HK-2 (cell line): Measurements from ENCODE around the gene MGP.

Source experiments
- DNase-seq: peaks from one replicate; pipeline ENCODE4 v3.0.0-alpha.2; 2018; ENCODE audit not compliant: unreplicated experiment

MGP gene

DNA sequence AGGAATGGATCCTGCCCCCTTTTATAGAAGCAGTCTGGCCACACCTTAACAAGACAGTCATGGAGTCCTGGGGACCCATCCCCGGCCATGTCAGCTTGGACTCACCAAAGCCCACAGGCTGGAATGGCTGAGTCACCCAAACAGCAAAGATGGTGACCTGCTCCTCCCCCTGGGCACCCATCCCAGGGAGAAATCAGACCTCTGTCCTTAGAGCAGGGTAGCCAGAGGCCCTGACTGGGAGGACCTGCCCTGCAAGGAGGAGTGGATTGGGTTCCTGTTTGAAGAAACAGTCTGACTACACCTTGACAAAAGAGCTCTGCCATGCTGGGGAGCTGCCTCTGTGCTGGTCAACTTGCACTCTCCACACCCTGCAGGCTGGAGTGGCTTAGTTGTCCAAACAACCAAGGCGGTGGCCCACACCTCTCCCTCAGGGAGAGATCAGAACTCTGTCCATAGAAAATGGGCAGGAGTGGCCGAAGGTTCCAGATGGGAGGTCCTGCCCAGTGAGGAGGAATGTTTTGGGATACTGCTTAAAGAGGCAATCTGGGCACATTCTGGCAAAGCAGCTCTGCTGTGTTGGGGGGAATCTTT, 16.6 kb downstream of the MGP start:
- DNase-seq: no peak

DNA sequence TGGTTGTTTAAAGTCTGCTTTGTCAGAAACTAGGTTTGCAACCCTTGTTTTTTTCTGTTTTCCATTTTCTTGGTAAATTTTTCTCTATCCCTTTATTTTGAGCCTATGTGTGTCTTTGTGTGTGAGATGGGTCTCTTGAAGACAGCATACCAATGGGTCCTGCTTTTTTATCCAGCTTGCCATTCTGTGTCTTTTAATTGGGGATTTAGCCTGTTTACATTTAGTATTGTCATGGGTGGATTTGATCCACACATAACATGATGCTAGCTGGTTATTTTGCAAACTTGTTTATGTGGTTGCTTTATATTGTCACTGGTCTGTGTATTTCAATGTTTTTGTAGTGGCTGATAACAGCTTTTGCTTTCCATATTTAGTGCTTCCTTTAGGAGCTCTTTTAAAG, 25.2 kb downstream of the MGP start:
- no peak for DNase-seq

DNA sequence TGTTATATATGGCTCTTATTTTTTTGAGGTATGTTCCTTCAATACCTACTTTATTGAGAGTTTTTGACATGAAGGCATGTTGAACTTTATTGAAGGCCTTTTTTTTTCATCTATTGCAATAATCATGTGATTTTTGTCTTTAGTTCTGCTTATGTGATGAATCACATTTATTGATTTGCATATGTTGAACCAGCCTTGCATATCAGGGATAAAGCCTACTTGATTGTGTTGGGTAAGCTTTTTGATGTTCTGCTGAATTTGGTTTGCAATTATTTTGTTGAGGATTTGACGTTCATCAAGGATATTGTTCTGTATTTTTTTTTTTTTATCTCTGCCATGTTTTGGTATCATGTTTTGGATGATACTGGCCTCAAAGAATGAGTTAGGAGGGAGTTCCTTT, 27.1 kb downstream of the MGP start:
- DNase-seq: no peak

DNA sequence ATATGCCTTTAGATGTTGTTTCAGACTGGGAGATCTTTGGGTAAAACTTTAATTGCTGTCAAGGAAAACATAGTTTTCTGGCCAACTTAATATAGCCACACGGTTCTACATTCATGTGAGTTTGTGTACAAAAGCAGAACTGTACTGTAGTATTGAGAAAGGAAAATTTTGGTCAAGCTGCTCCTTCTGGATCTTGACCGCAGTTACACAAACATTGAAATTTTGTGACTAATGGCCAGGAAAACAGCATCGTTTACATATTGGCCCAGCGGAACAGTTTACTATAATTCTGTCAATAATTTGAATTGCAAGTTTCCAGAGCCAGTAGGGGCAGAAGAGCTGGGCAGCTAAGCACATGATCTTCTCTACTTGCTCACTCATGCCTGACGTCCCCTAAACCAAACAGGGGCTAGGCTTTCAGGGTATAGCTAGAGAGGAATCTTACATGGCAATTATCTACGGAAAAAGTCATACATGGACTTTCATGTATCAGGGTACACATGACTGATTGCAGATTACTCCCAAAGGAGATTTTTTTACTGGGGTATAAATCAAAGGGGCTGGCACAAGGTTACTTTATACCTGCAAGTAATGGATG, 31.0 kb downstream of the MGP start:
- DNase-seq: no peak

DNA sequence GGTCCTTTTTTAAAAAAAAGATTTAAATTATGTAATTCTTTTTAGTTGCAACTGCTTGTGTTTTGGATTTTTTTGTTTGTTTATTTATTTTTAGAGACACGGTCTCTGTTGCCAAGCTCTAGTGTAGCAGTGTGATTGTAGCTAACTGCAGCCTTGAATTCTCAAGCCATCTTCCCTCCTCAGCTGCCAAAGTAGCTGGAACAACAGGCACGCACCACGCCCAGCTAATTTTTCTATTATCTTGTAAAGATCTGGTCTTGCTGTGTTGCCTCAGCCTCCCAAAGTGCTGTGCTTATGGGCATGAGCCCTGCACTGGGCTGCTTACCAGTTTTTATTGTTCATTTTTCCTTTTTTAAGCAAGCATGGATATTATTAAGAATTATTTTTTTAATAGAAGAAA, 31.7 kb downstream of the MGP start:
- DNase-seq: no peak

DNA sequence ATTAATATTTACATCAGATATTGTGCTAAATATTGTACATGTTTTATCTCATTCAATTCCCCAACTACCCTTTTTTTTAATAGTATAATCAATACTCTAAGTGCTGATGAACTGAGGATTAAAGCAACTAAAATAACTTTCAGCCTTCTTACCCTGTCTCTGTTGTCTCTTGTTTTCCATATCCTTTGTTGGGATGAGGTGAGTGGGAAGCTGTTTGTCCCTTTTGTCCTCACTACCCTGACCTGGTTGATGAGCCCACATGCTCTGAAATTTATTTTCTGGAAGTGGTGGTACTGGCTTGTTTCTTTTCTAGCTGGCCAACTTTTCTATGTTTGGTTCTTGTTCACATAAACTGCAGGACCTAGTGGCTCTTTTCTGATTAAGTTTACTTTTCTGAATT, 32.8 kb downstream of the MGP start:
- no peak for DNase-seq

DNA sequence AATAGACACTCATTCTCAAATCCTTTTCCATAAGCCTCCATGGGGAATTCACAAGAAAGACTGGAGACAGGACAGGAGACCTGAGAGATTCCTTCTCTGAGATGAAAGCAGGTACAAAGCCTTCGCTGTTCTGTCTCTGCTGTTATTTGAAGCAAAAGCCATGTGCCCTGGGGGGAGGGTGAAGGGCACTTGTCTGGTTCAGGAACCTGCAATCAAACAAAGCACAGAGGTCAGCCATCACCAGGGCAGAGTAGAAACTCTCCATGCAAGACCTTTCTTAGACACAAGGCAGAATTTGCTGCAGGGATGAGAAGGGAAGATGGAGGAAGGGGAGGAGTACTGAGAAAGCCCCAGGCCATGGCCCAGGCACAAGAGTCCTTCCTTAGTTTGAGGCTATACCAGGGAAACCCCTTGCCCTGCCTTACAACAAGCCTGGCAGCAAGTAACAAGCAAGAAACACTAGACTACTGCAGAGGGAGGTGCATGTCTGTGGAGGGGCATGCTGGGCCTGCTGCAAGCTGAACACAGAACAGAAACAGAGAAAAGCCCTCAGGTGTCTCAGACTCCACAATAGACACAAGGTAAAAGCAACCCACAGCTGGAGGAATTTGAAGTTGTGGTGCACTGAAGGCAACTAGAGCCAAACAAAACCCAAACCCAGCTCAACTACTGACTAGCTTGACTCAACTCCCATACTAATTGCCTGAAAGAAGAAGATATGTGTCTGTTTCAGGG, 34.6 kb downstream of the MGP start:
- DNase-seq: no peak

DNA sequence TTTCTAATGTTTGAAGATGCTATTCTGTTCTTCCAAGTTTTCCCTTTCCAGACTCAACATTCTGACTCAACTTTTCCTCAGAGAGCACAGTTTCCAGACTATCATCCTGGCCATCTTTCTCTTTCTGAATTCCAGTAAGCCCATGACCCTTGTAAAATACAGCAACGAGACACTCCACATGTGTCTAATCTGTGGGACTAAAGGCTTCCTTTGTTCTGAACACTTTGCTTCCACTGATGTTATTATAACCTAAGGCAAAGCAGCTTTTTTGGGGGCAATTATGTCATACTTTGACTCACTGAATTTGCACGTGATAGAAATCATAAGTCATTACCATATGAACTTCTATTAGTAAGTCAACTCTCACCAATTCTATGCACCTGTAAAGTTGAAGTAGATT, 36.0 kb downstream of the MGP start:
- no peak for DNase-seq

DNA sequence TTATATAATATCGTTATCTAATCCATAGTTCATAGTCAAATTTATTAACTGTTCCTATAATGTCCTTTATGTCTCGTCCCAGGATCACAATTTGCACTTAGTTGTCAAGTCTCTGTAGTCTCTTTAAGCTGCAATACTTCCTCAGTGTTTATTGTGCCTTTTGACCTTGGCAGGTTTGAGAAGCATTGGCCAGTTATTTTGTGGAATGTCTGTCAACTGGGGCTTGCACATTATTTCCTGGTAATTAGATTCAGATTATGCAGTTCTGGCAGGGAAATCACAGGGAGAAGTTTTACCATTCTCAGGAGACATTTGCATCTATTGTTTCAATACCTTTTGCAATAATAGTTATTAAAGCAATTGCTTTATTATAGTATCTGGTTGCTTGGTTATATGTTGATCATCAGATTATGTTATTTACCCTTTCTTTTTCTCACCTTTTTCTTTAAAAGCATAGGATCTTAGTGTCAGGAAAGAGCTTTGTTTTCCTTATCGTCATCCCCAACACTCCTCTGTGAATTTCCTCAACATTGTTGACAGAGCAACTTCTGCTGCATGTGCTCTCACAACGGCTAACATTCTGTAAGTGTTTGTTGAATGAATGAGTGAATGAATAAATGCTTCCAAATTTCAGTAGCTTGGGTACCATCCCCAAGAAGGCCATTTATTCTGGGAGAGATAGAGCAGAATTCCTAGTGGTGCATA, 38.6 kb downstream of the MGP start:
- no peak for DNase-seq

DNA sequence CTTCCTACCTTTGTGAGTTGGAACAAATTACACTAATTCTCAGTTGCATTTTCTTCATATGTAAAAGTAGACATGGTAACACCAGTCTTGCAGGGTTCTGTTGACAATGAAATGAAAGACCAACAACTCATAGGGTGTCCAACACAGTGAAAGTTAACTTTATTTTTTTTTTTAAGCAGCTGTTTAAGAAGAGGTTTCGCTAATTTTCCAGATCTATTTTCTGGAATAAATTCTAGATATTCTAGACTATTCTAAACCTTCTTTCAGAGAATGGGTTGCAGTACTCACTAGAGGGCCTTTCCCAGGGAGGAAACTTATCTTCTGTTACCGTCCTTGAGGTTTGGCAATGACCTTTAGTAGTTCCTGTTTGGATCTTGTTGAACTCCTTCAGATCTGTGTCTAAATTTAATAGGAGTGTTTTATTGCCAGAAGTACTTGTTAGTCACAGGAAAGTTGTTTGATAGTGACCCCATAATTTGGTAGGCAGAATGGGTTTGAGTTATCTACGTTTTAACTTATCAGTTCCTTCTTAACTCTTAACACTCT, 39.5 kb downstream of the MGP start:
- no peak for DNase-seq

DNA sequence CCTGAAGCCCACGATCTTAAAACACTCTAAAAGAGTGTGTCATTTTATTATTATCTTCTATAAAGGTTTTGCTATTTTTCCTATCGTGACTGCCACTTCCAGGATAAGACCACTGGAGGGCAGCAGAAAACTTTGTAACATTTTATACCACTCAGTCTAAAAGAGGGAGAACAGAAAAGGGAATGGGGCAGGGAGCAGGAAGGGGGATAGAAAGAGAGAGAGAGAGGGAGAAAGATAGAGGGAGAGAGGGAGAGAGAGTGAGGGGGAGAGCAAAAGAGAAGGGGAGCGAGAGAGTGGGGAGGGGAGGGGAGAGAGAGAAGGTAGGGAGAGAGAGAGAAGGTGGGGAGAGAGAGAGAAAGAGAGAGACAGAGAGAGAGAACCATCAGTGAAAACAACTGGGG, 40.3 kb downstream of the MGP start:
- DNase-seq: peak; percentile 27

DNA sequence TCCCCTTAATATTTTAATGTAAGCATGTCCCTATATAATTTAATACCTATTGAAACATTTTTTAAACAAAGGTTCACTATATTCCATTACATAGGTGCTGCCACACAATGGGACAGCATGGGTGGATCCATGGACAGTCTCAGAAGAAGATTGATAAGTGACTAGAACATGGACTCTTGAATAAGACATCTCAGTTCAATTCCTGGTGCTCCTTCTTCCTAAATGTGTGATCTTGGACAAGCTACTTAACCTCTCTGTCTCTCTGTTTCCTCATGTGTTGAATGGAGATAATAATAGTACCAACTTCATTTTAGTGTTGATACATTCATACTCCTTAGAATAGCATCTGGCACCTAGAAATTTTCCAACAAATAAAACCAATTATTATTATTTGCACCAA, 41.3 kb downstream of the MGP start:
- no peak for DNase-seq

DNA sequence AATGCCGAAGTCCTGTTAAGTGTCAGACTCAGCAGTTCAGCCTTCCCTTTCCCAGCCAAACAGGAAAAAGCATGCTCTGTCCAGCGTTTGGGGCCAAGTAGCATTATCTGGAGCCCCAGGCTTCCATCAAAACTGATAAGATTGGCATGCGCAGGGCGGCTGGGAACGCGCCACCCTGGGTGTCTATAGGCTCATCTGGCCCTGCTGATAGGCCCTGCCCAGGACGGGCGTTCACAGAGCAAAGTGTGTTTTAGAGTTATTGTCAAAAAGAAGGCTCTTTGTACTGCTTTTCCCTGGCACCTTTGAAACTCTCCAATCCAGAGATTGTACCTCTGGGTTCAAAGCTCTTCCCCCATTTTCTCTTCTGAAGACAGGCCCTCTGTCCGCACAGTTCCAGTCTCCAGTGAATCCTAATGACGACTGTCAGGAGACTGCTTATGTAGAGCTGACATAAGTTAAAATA, 42.2 kb downstream of the MGP start, which contains the start of gene ART4:
TSS of gene ART4 (minus strand) at position 102 of the 463 bp plus-strand sequence. CDS start 413 bp downstream, outside the sequence.
- DNase-seq: no peak

DNA sequence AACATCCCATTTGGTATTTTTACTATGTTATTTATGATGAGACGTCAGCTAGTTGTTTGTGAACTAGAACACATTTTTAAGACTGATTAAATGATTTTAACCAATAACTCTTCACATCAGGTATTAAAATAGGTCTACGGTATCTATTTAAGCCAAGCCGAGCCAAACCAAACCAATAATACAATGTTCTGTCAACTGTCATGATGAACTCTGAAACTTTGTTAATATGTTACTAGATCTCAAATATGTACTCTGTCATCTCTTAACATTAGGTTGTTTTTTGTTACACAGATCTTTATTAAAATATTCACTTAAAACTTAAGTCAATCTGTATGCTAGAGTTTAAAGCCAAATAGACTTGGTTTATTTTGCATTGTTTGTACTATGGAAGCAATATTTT, 43.3 kb downstream of the MGP start:
- no peak for DNase-seq

DNA sequence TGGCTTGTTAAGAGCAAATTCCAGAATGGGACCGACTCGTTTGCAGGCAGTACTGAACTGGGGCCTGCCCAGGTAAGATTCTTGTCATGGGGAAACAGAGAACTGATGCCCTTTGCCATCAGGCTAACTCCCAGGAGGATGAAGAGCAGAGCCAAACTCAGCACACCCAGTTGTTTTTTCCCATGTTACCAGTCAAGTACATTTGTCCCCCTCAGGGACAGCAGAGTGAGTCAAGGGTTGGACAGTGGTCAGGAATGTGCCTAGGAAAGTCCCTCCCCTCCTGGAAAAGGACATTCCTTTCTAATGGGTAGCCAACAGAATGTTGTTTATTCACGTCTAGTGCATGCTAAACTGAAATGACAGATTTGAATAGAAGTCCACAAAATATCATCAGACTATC, 43.9 kb downstream of the MGP start:
- DNase-seq: peak; percentile 33

DNA sequence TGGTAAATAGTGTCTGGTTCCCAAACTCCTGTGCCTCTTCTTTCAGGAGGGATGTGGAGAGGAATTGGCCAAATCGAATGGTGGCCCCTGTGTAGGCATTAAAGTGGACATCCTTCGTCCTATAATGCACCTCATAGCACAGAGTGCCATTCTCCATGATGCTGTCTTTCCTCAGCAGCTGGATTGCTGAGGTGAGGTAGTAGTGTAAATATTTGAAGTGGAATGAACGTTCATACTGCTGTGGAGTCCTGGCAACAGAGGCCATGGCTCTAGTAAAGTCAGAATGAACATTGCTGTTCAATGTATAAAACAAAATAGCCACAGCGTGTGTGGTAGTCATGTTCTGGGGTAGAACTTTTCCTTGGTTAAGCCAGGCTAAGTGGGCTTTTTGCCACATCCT, 45.0 kb downstream of the MGP start:
- no peak for DNase-seq

DNA sequence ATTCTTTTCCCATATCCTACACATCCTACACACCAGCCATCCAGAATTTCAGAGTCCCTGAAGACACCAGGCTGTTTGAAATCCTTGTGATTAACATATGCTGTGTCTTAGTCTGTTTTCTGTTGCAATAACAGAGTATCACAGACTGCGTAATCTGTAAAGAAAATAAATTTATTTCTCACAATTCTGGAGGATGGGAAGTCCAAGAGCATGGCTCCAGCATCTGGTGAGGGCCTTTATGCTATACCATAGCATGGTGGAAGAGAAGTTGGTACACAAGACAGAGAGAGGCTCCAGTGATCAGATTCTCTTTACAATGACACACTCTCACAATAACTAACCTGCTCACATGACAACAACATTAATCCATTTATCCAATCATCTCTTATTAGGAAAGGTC, 46.4 kb downstream of the MGP start:
- no peak for DNase-seq

DNA sequence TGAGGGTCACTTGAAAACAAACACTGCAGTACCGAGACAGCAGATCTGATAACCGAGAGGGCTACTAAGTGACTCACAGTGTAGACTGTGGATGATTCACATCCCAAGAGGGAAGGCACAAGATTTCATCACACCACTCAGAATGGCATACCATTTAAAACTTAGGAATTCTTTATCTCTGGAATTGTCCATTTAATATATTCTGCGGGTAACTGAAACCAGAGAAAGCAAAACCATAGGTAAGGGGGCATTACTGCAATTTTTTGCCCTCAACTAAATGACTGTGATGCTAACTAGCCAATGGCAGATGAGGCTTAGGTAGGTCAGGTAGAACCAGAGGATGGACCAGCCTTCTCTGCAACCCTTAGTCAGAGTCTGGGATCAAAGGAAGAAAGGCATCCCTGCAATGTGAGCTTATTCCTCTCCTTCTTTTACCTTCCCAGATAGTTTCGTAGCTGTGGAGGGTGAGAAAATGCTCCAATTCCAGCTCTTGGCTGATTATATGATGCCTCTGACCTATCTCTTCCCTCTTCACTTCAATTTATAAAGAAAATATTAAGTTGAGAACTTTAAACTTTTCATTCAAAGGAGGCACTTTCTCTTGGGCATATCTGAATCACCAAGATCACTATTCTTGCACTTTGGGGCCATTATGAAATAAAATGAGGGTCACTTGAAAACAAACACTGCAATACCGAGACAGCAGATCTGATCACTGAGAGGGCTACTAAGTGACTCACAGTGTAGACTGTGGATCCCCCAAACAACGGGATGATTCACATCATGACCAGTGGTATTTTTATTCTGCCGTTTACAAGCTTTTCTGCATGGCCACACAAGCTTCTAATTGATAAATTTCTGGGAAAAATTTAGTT, 49.1 kb downstream of the MGP start:
- DNase-seq: peak; percentile 21

DNA sequence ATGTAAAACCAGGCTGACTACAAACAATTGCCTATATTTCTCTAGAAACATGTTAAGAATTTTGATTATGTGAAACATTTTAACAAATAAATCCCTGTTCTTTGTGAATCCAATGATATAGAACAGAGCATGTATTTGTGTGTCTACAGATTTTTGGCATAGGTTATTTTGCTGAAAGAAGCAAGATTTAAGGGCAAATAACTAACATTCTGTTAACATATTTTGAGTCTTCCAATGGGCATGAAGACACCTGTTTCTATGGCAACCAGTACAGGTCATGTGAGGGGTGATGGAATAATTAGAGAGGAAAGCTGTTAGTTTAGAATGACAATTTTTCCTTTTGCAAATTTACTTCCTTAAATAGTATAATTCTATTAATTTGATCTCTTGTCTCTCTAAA, 51.1 kb downstream of the MGP start:
- DNase-seq: no peak

DNA sequence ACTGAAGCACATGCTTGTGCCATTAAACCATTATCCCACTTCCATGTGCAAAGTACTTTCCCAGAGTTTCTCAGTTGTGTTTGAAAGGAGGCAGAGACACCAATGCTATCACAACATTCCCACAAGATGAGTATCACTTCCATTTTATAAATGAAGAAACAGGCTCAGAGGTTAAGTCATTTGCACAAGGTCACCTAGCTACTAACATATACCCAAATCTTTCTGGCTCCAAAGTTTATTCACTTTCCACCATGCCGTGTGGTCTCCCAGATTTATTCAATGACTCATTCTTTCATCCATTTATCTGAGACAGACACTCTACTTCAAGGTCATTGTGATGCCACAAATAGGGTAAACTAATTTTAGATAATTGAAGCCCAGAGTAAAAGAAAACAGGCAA, 51.7 kb downstream of the MGP start:
- DNase-seq: no peak

DNA sequence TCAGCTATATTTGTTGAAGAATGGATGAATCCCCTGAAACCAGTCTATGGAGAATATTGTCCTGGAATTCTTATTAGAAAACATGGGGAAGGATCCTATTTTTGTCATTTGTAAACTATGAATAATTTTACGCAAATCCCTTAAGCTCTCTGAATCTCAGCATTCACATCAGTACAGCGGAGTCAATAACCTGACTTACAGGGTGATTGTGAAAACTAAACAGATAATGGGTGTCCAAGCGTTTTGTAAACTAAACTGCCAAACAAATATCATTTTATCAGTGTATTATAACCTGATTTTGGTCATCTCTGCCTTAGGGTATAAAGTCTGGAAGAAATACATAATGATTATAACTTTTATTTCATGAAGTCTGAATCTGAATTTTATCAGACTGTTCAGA, 52.3 kb downstream of the MGP start:
- no peak for DNase-seq
